AG04450 (cell line): ENCODE measurements around the gene CDK14. TPM values are rescaled to one million over a fixed set of nuclear protein-coding genes. Genes with fewer than 3 reads are reported as not detected.
A peak's percentile ranks its signal among the peaks of the same experiment; 100 is the strongest.

ENCODE experiments used
- CTCF ChIA-PET: fragments of 300-600, 350-600 bp; formaldehyde crosslinking; extraction: SDS; loops from one replicate; lab custom pipeline; 2022; ENCODE audit warnings: antibody characterized with exemption, inconsistent platforms; lab: Charles Lee
- POLR2A ChIA-PET: fragments of 350-600 bp; formaldehyde crosslinking; extraction: SDS; loops from one replicate; lab custom pipeline; 2021; ENCODE audit warnings: antibody characterized with exemption, inconsistent platforms; lab: Yijun Ruan, JAX
- DNase-seq: peaks from one replicate; pipeline ENCODE4 v3.0.0-alpha.2; 2011; ENCODE audit warnings: low read depth, low spot score
- H3K27ac ChIP-seq: one replicate; pipeline ENCODE4 v1.5.1; 2012; ENCODE audit warnings: low read depth, low read length, control low read depth
- H3K27me3 ChIP-seq: one replicate; pipeline ENCODE4 v1.6.0; 2012; ENCODE audit warnings: low read length; ENCODE audit not compliant: control insufficient read depth, insufficient read depth
- H3K4me3 ChIP-seq: 2 replicates; pipeline ENCODE4 v1.5.1; 2011; ENCODE audit warnings: mild to moderate bottlenecking, low read depth, low read length, control low read depth
- H3K9me3 ChIP-seq: 2 replicates; pipeline ENCODE4 v1.5.1; 2012; ENCODE audit warnings: low read length; ENCODE audit not compliant: control insufficient read depth, insufficient read depth
- CTCF ChIP-seq: IDR thresholded peaks from 2 replicates; pipeline ENCODE4 v1.5.1; 2011; ENCODE audit warnings: low read depth, low read length, control low read depth, inconsistent platforms
- polyA plus RNA-seq: library from polyadenylated mRNA; depleted of rRNA; stranded (reverse); fragments of >200 nt; gene quantifications from 2 replicates; pipeline ENCODE4 v1.2.3, GENCODE V29; 2011

CDK14 gene
- polyA plus RNA-seq, 1 experiment: 28.4 TPM

DNA sequence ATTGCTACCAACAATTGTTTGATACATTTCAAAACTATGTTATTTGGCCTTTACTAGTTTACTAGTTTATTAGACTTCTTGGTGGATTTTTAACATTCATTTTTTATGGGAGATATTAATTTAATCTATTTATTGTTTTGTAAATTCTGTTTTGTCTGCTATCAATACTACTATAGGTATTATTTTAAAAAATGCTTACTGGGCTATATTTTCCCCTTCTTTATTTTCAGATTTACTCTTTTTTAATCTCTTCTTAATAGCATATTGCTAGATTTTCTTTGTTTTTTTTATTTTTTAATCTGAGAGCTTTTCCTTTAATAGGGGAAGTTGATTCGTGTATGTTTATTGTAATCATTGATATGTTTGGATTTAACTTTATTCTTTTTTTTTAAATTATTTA is 147.5 kb downstream of the CDK14 start:
- ChIA-PET POLR2A (no interaction called here), CTCF (no interaction called here)
- H3K4me3 ChIP-seq: no peak overlapping the region
- no peaks in the 10 kb centered on the region for H3K27me3 ChIP-seq
- TF ChIP-seq CTCF: no peak
- DNase-seq: no peak
- H3K27ac ChIP-seq: no peak overlapping the region
- H3K9me3 ChIP-seq: no peaks in the 10 kb centered on the region

GRCh38 chr7:90747516-90747915 is 151.4 kb downstream of the CDK14 start:
- no peaks in the 10 kb centered on the region for H3K9me3 ChIP-seq
- no peak for DNase-seq
- no peak overlapping the region for H3K27ac ChIP-seq
- no peak for TF ChIP-seq CTCF
- CTCF ChIA-PET: interaction anchor here (1.2 kb wide), 1 partner anchor 288 kb away, joined by 4 read pairs; no protein-coding TSS in a partner anchor
- H3K27me3 ChIP-seq: no peaks in the 10 kb centered on the region
- no peak overlapping the region for H3K4me3 ChIP-seq
- POLR2A ChIA-PET: no interaction called here

DNA sequence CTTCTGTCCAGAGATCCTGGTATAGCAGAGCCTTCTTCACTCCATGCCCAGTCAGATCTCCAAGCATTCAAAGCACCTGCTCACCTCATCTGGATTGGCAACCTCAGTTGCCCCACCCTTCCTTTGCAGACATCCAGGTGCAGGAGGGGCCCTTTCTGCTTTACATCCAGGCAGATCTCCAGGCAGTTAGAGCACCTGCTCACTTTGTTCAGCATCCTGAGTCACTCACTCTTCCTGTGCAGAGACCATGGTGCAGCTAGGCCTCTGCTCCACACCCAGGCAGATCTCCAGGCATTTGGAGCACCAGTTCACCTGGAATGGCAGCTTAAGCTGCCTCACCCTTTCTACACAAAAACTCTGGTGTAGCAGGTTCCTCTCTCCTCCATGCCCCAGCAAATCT is 153.1 kb downstream of the CDK14 start:
- Histone ChIP-seq H3K4me3 (no peak overlapping the region), H3K27ac (no peak overlapping the region), H3K27me3 (no peaks in the 10 kb centered on the region), H3K9me3 (no peaks in the 10 kb centered on the region)
- CTCF ChIA-PET: no interaction called here
- TF ChIP-seq CTCF: no peak
- POLR2A ChIA-PET: no interaction called here
- DNase-seq: no peak

- Histone ChIP-seq H3K9me3 (no peaks in the 10 kb centered on the region), H3K27ac (no peak overlapping the region), H3K27me3 (no peaks in the 10 kb centered on the region), H3K4me3 (no peak overlapping the region)
- ChIA-PET CTCF (interaction anchor here (0.7 to 1.0 kb wide), 2 partner anchors 10 to 201 kb away, joined by 3 to 8 read pairs; no protein-coding TSS in a partner anchor), POLR2A (no interaction called here)
- TF ChIP-seq CTCF: peak; percentile 39
- no peak for DNase-seq
Observed at GRCh38 chr7:90749774-90750173, 153.7 kb downstream of the CDK14 start.

DNA sequence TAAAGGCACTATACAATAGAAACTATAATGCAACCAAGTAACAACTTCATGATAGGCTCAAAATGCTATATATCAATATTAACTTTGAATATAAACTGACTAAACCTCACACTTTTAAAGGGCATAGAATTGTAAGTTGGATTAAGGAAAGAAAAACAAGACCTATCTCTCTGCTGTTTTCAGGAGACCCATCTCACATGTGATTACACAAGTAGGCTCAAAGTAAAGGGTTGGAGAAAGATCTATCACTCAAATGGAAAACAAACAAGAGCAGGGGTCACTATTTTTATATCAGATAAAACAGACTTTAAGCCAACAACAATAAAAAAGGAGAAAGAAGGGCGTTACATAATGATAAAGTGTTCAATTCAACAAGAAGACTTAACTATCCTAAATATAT is 155.5 kb downstream of the CDK14 start:
- POLR2A ChIA-PET: no interaction called here

More for the DNA sequence above, 155.5 kb downstream of the CDK14 start:
- TF ChIP-seq CTCF: no peak
- CTCF ChIA-PET: no interaction called here
- Histone ChIP-seq H3K27ac (no peak overlapping the region), H3K27me3 (no peaks in the 10 kb centered on the region), H3K9me3 (no peaks in the 10 kb centered on the region), H3K4me3 (no peak overlapping the region)
- DNase-seq: no peak
